Astrocyte (in vitro differentiated cells and primary cell): ENCODE results near the gene MIOS. TPM values are rescaled to one million over a fixed set of nuclear protein-coding genes. Genes with fewer than 3 reads are reported as not detected.

Experiments
- DNase-seq: peaks from one replicate; pipeline ENCODE4 v3.0.0-alpha.2; 2010; ENCODE audit warnings: low read depth
- FAIRE-seq: peaks from 2 replicates; lab custom pipeline; 2011; peaks lifted over from hg19 to GRCh38; lab: Jason Lieb, UNC
- H2AFZ ChIP-seq: 2 replicates; pipeline ENCODE4 v1.6.0; 2012; ENCODE audit warnings: low read depth, low read length, inconsistent platforms
- H3K27ac ChIP-seq: 2 replicates; pipeline ENCODE4 v1.5.1; 2011; ENCODE audit warnings: low read depth, low read length, inconsistent platforms
- H3K27me3 ChIP-seq: 2 replicates; pipeline ENCODE4 v1.6.0; 2011; ENCODE audit warnings: low read length, inconsistent platforms; ENCODE audit not compliant: insufficient read depth
- H3K36me3 ChIP-seq: 2 replicates; pipeline ENCODE4 v1.5.1; 2011; ENCODE audit warnings: low read length, inconsistent platforms; ENCODE audit not compliant: insufficient read depth
- H3K4me1 ChIP-seq: 2 replicates; pipeline ENCODE4 v1.5.1; 2011; ENCODE audit warnings: low read length, inconsistent platforms; ENCODE audit not compliant: insufficient read depth
- H3K4me2 ChIP-seq: 2 replicates; pipeline ENCODE4 v1.6.0; 2012; ENCODE audit warnings: low read length, inconsistent platforms
- H3K4me3 ChIP-seq: 2 replicates; pipeline ENCODE4 v1.5.1; 2011; ENCODE audit warnings: low read depth, mild to moderate bottlenecking, low read length, inconsistent platforms; ENCODE audit not compliant: insufficient read depth
- H3K79me2 ChIP-seq: 2 replicates; pipeline ENCODE4 v1.6.0; 2012; ENCODE audit warnings: mild to moderate bottlenecking, low read length, inconsistent platforms; ENCODE audit not compliant: insufficient read depth
- H3K9ac ChIP-seq: 2 replicates; pipeline ENCODE4 v1.6.0; 2012; ENCODE audit warnings: mild to moderate bottlenecking, low read length, inconsistent platforms
- H3K9me3 ChIP-seq: 2 replicates; pipeline ENCODE4 v1.5.1; 2012; ENCODE audit warnings: low read depth, mild to moderate bottlenecking, low read length, inconsistent platforms; ENCODE audit not compliant: insufficient read depth
- H4K20me1 ChIP-seq: 2 replicates; pipeline ENCODE4 v1.6.0; 2012; ENCODE audit warnings: low read length, inconsistent platforms; ENCODE audit not compliant: insufficient read depth
- H3K27ac Mint-ChIP-seq: one replicate; pipeline ENCODE4 v1.8.0; 2021; ENCODE audit warnings: mild to moderate bottlenecking, mixed read lengths; ENCODE audit not compliant: unreplicated experiment
- H3K27me3 Mint-ChIP-seq: one replicate; pipeline ENCODE4 v1.8.0; 2021; ENCODE audit warnings: low read depth, mixed read lengths; ENCODE audit not compliant: unreplicated experiment
- H3K36me3 Mint-ChIP-seq: one replicate; pipeline ENCODE4 v1.8.0; 2021; ENCODE audit warnings: low read depth, mixed read lengths; ENCODE audit not compliant: unreplicated experiment
- H3K4me1 Mint-ChIP-seq: one replicate; pipeline ENCODE4 v1.8.0; 2021; ENCODE audit warnings: low read depth, mixed read lengths; ENCODE audit not compliant: unreplicated experiment
- H3K4me3 Mint-ChIP-seq: one replicate; pipeline ENCODE4 v1.8.0; 2021; ENCODE audit warnings: mild to moderate bottlenecking, moderate library complexity, mixed read lengths; ENCODE audit not compliant: unreplicated experiment
- H3K9me3 Mint-ChIP-seq: one replicate; pipeline ENCODE4 v1.8.0; 2021; ENCODE audit warnings: mild to moderate bottlenecking, mixed read lengths; ENCODE audit not compliant: unreplicated experiment
- EZH2 ChIP-seq: IDR thresholded peaks from 2 replicates; pipeline ENCODE4 v1.6.1; 2012; ENCODE audit warnings: mild to moderate bottlenecking, low read length, inconsistent platforms; ENCODE audit not compliant: insufficient read depth
- total RNA-seq: library from RNA; stranded (reverse); gene quantifications from 2 replicates; pipeline ENCODE4 v1.2.1, GENCODE V29; 2021
- TF ChIP-seq, protein P1 (sequence below): IDR thresholded peaks from 2 replicates; pipeline ENCODE4 v1.5.1; 2011; ENCODE audit warnings: low read depth, mild to moderate bottlenecking, inconsistent platforms, low read length, moderate library complexity; ENCODE audit not compliant: insufficient read depth

Gene MIOS
- total RNA-seq, 1 donor from 2014 or later = 16.4 TPM

GRCh38 chr7:7614018-7614741 lies 47.5 kb downstream of the MIOS start:
- H2AFZ ChIP-seq = no peak overlapping the region
- no peaks in the 10 kb centered on the region for H3K9me3 Mint-ChIP-seq
- no peak overlapping the region for H3K27ac ChIP-seq
- H3K9me3 ChIP-seq = no peaks in the 10 kb centered on the region
- H3K4me1 Mint-ChIP-seq = no peaks in the 10 kb centered on the region
- H3K27me3 Mint-ChIP-seq = peaks cover 2% of the 10 kb centered on the region
- no peaks in the 10 kb centered on the region for H3K27me3 ChIP-seq
- no peak overlapping the region for H3K4me3 Mint-ChIP-seq
- no peaks in the 10 kb centered on the region for H3K36me3 ChIP-seq
- FAIRE-seq (no peak), DNase-seq (no peak)
- TF ChIP-seq, protein P1, sequence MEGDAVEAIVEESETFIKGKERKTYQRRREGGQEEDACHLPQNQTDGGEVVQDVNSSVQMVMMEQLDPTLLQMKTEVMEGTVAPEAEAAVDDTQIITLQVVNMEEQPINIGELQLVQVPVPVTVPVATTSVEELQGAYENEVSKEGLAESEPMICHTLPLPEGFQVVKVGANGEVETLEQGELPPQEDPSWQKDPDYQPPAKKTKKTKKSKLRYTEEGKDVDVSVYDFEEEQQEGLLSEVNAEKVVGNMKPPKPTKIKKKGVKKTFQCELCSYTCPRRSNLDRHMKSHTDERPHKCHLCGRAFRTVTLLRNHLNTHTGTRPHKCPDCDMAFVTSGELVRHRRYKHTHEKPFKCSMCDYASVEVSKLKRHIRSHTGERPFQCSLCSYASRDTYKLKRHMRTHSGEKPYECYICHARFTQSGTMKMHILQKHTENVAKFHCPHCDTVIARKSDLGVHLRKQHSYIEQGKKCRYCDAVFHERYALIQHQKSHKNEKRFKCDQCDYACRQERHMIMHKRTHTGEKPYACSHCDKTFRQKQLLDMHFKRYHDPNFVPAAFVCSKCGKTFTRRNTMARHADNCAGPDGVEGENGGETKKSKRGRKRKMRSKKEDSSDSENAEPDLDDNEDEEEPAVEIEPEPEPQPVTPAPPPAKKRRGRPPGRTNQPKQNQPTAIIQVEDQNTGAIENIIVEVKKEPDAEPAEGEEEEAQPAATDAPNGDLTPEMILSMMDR = no peak
- no peak for TF ChIP-seq EZH2
- no peaks in the 10 kb centered on the region for H3K4me1 ChIP-seq
- H4K20me1 ChIP-seq = no peaks in the 10 kb centered on the region
- no peak overlapping the region for H3K4me2 ChIP-seq
- H3K4me3 ChIP-seq = no peak overlapping the region
- no peaks in the 10 kb centered on the region for H3K36me3 Mint-ChIP-seq
- no peak overlapping the region for H3K9ac ChIP-seq
- H3K79me2 ChIP-seq = no peaks in the 10 kb centered on the region
- H3K27ac Mint-ChIP-seq = no peak overlapping the region

- H3K36me3 ChIP-seq = no peaks in the 10 kb centered on the region
- H3K79me2 ChIP-seq = no peaks in the 10 kb centered on the region
- H3K27ac ChIP-seq = no peak overlapping the region
- H3K4me1 ChIP-seq = no peaks in the 10 kb centered on the region
- no peak overlapping the region for H3K4me2 ChIP-seq
- Mint-ChIP-seq H3K9me3 (no peaks in the 10 kb centered on the region), H3K27ac (no peak overlapping the region), H3K36me3 (no peaks in the 10 kb centered on the region), H3K4me1 (no peaks in the 10 kb centered on the region), H3K4me3 (no peak overlapping the region), H3K27me3 (peaks cover 2% of the 10 kb centered on the region)
- no peak for DNase-seq
- no peaks in the 10 kb centered on the region for H4K20me1 ChIP-seq
- H3K9me3 ChIP-seq = no peaks in the 10 kb centered on the region
- no peak for FAIRE-seq
- no peaks in the 10 kb centered on the region for H3K27me3 ChIP-seq
- H3K4me3 ChIP-seq = no peak overlapping the region
- no peak overlapping the region for H2AFZ ChIP-seq
- TF ChIP-seq, protein P1 = no peak
- TF ChIP-seq EZH2 = no peak
- no peak overlapping the region for H3K9ac ChIP-seq
Measured at GRCh38 chr7:7617550-7617949, 50.9 kb downstream of the MIOS start.

DNA sequence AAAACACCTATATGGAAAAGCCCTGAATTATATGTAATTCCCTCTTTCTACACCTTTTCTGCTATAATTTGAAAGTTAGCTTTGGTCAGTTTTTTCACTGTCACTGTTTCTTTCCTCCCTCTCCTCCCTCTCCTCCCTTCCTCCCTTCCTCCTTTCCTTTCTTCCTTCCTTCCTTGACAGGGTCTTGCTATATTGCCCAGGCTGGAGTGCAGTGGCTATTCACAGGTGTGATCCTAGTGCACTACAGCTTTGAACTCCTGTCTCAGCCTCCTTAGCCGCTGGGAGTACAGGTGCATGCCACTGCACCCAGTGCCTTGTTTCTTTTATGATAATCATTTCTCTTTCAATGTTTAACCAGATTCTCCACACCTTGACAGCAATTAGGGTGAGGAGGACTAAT lies 51.7 kb downstream of the MIOS start:
- no peaks in the 10 kb centered on the region for H4K20me1 ChIP-seq
- no peak overlapping the region for H3K4me2 ChIP-seq
- H3K27ac ChIP-seq = no peak overlapping the region
- no peak for DNase-seq
- Mint-ChIP-seq H3K27me3 (peaks cover 2% of the 10 kb centered on the region), H3K9me3 (no peaks in the 10 kb centered on the region), H3K27ac (no peak overlapping the region), H3K4me1 (no peaks in the 10 kb centered on the region), H3K36me3 (no peaks in the 10 kb centered on the region), H3K4me3 (no peak overlapping the region)
- no peak for FAIRE-seq
- H3K4me3 ChIP-seq = no peak overlapping the region
- H3K79me2 ChIP-seq = no peaks in the 10 kb centered on the region
- H3K9me3 ChIP-seq = no peaks in the 10 kb centered on the region
- no peak overlapping the region for H3K9ac ChIP-seq
- H3K4me1 ChIP-seq = no peaks in the 10 kb centered on the region
- H3K27me3 ChIP-seq = no peaks in the 10 kb centered on the region
- H3K36me3 ChIP-seq = no peaks in the 10 kb centered on the region
- no peak overlapping the region for H2AFZ ChIP-seq
- no peak for TF ChIP-seq EZH2
- TF ChIP-seq, protein P1 = no peak
